Measurements from ENCODE around the gene SEC61B.

- TF ChIP-seq CTCF (conservative IDR thresholded peaks at IDR 0.05; ENCODE audit: low read depth in 2 of 2) (peak; percentile 31 to 38), EZH2 (IDR thresholded peaks at IDR 0.05; ENCODE audit: low read depth, unreplicated experiment) (no peak), REST (IDR thresholded peaks at IDR 0.05; ENCODE audit: unreplicated experiment) (no peak), EZH2phosphoT487 (IDR thresholded peaks at IDR 0.05; ENCODE audit: unreplicated experiment) (no peak), POLR2AphosphoS5 (IDR thresholded peaks at IDR 0.05; ENCODE audit: low read depth) (no peak)
These were observed 10.3 kb upstream of the SEC61B start for GRCh38 chr9:99211746-99212145.
